AG08395 (cell line): Measurements from ENCODE around the gene SPAG7.
"Not testable (repeated sequence)": the region's sequence is repeated elsewhere in the genome, so short reads cannot be mapped to it uniquely, and the experiment has no call there.

Experiments used
- DNase-seq: peaks from one replicate; pipeline ENCODE4 v3.0.0; 2012; ENCODE audit warnings: mixed read lengths, low spot score

Gene SPAG7

DNA sequence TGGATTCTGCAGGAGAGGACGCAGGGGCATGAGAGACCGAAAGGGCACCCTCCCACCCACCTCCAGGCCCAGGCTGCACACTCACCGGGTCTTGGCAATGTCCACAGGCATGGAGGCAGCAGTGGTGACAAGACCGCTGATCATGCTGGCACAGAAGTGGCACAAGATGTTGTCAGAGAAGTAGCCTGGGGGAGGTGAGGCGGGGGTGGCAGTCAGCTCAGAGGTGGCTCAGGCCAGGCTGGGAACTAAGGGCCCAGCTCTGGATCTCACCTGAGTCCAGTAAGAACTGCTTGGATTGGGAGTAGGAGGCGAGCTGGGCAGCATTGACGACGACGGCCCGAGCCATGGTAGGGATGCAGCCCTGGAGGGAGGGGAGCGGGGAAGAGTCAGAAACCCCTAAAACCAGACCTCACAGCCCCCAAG, 29.5 kb downstream of the SPAG7 start:
- no peak for DNase-seq

DNA sequence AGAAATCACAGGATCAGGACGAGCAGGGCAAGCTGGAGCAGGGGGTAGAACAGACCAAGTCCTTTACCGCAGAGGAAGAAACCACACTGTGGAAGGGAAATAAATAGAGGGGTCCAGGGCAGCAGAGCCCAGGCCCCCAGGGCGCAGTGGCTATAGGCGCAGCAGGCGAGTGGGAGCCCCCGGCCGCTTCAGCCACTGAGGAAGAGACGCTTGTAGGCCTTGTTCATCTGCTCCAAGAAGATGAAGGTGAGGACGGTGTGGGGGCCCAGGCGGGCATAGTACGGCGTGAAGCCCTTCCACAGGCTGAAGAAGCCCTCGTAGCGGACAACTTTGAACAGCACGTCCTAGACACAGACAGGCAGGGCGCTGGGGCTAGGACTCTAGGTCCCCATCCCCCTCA, 30.1 kb downstream of the SPAG7 start:
- DNase-seq = no peak

DNA sequence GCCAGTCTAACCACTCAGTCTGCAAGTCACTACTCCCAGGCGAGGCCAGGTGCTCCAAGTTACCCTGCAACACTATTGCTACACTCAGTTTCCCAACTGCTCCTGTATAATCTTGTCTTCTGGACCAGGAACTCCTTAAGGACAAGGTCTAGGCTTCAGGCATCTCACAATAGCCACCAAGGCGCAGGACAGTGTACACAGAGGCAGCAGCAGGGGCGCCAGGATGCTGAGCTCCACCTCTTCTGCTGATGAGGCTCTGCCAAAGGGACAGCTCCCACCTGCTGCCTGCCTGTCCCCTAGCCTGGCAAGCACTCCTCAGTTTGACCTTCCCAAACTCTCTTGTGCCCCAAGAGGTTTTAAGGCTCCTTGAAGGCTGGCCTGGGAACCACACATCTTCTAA, 31.2 kb downstream of the SPAG7 start:
- no peak for DNase-seq

DNA sequence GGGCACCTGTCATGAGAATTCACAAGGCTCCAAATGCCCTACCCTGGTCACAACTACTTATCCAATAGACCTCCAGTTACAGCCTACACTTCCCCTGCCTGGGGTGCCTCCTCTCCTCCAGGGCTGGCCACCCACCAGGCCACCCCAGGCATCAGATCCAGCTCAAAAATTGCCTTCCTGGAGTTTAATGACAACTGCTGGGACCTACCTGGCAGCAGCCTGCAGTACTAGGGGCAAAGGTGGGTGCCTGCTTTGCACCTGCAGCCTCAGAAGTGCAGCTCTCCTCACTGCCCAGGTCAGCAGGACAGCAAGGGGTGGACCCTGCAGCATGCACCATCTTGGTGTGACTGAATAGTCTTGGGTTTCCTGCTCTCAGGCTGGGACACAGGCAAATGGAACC, 32.0 kb downstream of the SPAG7 start:
- DNase-seq = no peak

DNA sequence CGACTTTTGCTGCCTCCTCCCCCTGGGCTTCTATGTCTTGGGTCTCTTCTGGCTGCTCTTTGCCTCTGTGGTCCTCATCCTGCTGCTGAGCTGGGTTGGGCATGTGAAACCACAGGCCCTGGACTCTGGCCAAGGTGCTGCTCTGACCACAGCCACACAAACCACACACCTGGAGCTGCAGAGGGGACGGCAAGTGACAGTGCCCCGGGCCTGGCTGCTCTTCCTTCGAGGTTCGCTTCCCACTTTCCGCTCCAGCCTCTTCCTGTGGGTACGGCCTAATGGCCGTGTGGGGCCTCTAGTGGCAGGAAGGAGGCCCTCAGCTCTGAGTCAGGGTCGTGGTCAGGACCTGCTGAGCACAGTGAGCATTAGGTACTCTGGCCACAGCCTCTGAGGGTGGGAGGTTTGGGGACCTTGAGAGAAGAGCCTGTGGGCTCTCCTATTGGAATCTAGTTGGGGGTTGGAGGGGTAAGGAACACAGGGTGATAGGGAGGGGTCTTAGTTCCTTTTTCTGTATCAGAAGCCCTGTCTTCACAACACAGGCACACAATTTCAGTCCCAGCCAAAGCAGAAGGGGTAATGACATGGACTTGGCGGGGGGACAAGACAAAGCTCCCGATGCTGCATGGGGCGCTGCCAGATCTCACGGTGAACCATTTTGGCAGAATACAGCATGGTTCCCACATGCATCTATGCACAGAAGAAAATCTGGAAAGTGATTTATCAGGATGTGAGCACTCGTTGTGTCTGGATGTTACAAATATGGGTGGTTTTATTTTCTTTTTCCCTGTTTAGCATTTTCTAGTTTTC, 33.2 kb downstream of the SPAG7 start:
- DNase-seq = peak; percentile 58

DNA sequence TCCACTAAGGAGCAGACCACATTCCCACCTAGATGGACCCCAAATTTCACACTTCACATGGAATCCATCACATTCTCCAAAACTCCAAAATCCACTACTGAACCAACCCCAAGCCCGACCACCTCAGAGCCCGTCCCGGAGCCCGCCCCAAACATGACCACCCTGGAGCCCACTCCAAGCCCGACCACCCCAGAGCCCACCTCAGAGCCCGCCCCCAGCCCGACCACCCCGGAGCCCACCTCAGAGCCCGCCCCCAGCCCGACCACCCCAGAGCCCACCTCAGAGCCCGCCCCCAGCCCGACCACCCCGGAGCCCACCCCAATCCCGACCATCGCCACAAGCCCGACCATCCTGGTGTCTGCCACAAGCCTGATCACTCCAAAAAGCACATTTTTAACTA, 34.0 kb downstream of the SPAG7 start:
- DNase-seq = no peak

DNA sequence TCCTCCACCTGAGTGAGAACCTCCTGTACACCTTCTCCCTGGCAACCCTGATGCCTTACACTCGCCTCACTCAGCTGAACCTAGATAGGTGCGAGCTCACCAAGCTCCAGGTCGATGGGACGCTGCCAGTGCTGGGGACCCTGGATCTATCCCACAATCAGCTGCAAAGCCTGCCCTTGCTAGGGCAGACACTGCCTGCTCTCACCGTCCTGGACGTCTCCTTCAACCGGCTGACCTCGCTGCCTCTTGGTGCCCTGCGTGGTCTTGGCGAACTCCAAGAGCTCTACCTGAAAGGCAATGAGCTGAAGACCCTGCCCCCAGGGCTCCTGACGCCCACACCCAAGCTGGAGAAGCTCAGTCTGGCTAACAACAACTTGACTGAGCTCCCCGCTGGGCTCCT, 34.9 kb downstream of the SPAG7 start:
- no peak for DNase-seq

DNA sequence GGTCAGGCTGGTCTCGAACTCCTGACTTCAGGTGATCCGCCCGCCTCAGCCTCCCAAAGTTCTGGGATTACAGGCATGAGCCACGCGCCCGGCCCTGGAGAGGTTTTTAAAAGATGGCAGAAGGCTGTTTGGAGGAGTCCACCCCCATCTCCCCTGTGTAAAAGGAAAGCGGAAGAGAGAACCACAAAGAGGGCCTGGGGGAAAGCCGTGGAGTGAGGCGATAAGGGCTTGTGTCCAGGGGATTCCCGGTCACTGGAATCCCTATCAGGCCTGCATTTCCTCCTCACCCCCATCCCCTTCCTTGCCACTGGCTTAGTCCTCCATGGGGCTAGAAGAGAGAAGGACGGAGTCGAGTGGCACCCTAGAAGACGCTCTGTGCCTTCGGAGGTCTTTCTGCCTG, 35.7 kb downstream of the SPAG7 start, which contains the start of gene GP1BA:
Gene GP1BA, plus strand, starts transcription at position 315 of the 400 bp plus-strand sequence. CDS start 328 bp downstream, outside the sequence.
- no peak for DNase-seq

DNA sequence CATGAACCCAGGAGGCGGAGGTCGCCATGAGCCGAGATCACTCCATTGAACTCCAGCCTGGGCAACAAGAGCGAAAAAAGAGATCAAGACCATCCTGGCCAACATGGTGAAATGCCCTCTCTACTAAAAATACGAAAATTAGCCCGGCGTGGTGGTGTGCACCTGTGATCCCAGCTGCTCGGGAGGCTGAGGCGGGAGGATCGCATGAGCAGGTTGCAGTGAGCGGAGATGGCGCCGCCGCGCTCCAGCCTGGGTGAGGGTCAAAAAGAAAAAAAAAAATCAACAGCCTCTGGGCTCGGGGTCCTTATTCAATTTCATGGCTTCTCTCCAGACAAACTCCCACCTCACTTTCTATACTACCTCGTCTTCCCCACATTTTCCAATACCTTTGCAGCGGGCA, 38.7 kb downstream of the SPAG7 start:
- DNase-seq = no peak

DNA sequence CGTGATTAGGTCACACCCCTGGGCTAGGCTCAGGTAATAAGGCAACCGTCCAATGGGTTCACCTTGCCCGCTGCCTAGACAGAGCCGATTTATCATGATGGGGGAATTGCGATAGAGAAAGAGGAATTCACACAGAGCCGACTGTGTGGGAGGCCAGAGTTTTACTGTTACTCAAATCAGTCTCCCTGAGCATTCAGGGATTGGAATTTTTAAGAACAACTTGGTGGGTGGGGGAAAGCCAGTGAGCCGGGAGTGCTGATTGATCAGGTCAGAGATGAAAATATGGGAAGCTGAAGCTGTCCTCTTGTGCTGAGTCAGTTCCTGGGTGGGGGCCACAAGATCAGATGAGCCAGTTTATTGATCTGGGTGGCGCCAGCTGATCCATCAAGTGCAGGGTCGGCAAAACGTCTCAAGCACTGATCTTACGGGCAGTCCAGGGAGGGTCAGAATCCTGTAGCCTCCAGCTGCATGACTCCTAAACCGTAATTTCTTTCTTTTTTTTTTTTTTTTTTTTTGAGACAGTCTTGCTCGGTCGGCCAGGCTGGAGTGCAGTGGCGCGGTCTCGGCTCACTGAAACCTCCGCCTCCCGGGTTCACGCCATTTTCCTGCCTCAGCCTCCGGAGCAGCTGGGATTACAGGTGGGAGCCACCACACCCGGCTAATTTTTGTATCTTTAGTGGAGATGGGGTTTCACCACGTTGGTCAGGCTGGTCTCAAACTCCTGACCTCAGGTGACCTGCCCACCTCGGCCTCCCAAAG, 40.9 kb downstream of the SPAG7 start:
- not testable (repeated sequence) for DNase-seq

DNA sequence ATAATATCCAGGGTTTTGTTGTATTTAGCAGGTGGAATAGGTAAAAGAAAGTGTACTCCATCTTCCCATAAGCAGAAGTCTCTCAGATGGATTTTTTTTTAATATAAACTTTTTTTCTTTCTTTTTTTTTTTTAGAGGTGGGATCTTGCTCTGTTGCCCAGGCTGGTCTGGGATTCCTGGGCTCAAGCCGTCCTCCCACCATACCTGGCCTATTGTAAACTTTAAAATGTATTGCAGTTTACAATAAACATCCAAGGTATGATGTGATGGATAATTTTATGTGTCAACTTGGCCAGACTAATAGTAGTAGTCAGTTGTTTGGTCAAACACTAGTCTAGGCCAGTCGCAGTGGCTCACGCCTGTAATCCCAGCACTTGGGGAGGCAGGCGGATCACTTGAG, 46.3 kb downstream of the SPAG7 start:
- no peak for DNase-seq

DNA sequence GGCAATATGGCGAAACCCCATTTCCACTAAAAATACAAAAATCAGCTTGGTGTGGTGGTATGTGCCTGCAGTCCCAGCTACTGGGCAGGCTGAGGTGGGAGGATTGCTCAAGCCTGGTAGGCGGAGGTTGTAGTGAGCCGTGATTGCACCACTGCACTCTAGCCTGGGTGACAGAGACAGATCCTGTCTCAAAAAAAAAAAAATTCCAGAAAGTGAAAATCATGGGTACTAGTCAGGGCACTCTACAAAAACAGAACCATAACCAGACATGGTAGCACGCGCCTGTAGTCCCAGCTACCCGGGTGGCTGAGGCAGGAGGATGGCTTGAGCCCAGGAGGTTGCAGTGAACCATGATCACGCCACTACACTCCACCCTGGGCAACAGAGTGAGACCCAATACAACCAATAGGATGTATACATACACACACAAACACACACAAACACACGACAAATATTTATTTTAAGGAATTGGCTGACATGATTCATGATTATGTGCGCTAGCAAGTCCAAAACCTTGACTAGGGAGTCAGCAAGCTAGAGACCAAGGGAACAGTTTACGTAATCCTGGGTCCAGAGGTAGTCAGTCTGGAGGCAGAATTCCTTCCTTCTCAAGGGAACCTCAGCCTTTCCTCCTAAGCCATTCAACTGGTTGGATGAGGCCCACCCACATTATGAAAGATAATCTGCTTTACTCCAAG, 47.1 kb downstream of the SPAG7 start:
- no peak for DNase-seq

DNA sequence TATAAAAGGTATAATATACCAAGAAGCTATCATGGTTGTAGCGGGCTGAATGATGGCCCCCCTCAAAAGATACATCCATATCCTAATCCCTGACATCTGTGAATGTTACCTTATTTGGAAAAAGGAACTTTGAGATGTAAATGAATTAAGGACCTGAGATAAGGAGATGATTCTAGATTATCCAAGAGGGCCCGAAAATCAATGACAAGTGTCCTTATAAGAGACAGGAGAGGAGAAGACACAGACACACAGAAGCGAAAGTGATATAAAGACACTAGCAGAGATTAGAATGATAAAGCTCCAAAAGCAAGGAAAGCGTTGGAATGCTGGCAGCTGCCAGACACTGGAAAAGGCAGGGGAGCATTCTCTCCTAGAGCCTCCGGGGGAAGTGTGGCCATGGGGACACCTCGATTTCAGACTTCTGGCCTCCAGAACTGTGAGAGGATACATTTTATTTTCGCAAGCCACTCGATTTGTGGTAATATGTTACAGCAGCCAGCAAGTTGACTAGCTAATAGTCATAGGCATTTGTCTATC, 48.0 kb downstream of the SPAG7 start:
- no peak for DNase-seq

DNA sequence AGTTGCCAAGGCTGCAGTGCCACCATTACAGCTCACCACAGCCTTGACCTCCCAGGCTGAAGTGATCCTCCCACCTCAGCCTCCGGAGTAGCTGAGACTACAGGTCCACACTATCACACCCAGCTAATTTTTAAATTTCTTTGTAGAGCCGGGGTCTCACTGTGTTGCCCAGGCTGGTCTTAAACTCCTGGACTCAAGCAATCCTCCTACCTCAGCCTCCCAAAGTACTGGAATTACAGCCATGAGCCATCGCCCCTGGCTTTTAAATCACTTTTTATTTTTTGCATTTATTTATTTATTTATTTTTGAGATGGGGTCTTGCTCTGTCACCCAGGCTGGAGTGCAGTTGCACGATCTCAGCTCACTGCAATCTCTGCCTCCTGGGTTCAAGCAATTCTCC, 53.1 kb downstream of the SPAG7 start:
- not testable (repeated sequence) for DNase-seq

DNA sequence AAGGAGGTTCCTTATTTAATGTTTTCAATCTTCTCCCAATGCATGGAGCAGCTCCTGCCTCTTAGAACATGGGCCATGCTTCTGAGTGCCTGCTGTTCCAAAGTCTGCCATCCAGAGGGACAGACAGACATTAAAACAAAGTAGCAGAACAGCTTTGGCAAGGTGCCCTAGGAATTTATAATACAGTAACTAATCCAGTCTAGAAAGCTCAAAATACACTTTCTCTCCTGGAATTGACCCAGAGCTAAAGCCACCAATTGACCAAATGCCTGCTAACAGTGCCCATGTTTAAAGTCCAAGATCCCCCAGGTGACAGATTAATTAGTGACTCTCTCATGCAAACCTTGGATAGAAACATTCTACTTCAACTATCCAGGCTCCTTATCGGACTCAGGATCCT, 53.6 kb downstream of the SPAG7 start:
- DNase-seq = no peak
